Activated naive CD4-positive, alpha-beta T cell treated with anti-CD3 and anti-CD28 coated beads for 36 hours (primary cell): ENCODE results near the gene JARID2. TPM values are rescaled to one million over a fixed set of nuclear protein-coding genes. Genes with fewer than 3 reads are reported as not detected.

Experiments used
- CTCF ChIA-PET: fragments of 350-600 bp; sonication (Branson Sonifier 250); formaldehyde crosslinking; loops from one replicate; lab custom pipeline; 2021; ENCODE audit warnings: antibody characterized with exemption; lab: Charles Lee
- DNase-seq: peaks from one replicate; pipeline ENCODE4 v3.0.0-alpha.2; 2020
- H3K27ac Mint-ChIP-seq: one replicate; pipeline ENCODE4 v1.8.0; 2021; ENCODE audit warnings: mild to moderate bottlenecking, mixed read lengths
- H3K27me3 Mint-ChIP-seq: one replicate; pipeline ENCODE4 v1.8.0; 2021; ENCODE audit warnings: low read depth, mixed read lengths
- H3K36me3 Mint-ChIP-seq: one replicate; pipeline ENCODE4 v1.8.0; 2021; ENCODE audit warnings: low read depth, mixed read lengths
- H3K4me1 Mint-ChIP-seq: one replicate; pipeline ENCODE4 v1.8.0; 2021; ENCODE audit warnings: low read depth, mixed read lengths
- H3K4me3 Mint-ChIP-seq: one replicate; pipeline ENCODE4 v1.8.0; 2021; ENCODE audit warnings: mild to moderate bottlenecking, moderate library complexity, mixed read lengths
- H3K9me3 Mint-ChIP-seq: one replicate; pipeline ENCODE4 v1.8.0; 2021; ENCODE audit warnings: mixed read lengths
- intact Hi-C: fragments of 100-400 bp; cut with micrococcal nuclease; formaldehyde crosslinking; loops from one replicate; pipeline ENCODE4 v1.15.1; 2023
- total RNA-seq, 2 experiments: library from RNA; stranded (reverse); gene quantifications; one replicate each; pipeline ENCODE4 v1.2.3, GENCODE V29; 2021

The JARID2 gene
- total RNA-seq, 2 experiments from 2014 or later, result 26.6 to 27.7 TPM

GRCh38 chr6:15248451-15249370, 2.8 kb downstream of the JARID2 start:
- intact Hi-C loops, result loop anchor here (1.0 to 5.0 kb wide), 12 partner anchors 69 to 1131 kb away; partner anchors contain the start of genes CD83 and DTNBP1
- Mint-ChIP-seq H3K27ac (peak overlapping the region; percentile 98), H3K9me3 (no peaks in the 10 kb centered on the region), H3K27me3 (no peaks in the 10 kb centered on the region), H3K36me3 (peaks cover 20% of the 10 kb centered on the region), H3K4me1 (peaks cover 52% of the 10 kb centered on the region), H3K4me3 (peak overlapping the region; percentile 95)
- peak; percentile 98 for DNase-seq
- CTCF ChIA-PET, result interaction anchor here (0.7 to 0.9 kb wide), 2 partner anchors 73 to 141 kb away, joined by 3 read pairs; no protein-coding TSS in a partner anchor

GRCh38 chr6:15249371-15250019, 3.6 kb downstream of the JARID2 start:
- CTCF ChIA-PET, result interaction anchor here (0.5 to 1.3 kb wide), 5 partner anchors 42 to 141 kb away, joined by 3 to 5 read pairs (median 3); no protein-coding TSS in a partner anchor
- Mint-ChIP-seq H3K27ac (peak overlapping the region; percentile 98), H3K9me3 (no peaks in the 10 kb centered on the region), H3K36me3 (peaks cover 26% of the 10 kb centered on the region), H3K4me1 (peaks cover 53% of the 10 kb centered on the region), H3K4me3 (peak overlapping the region; percentile 95), H3K27me3 (no peaks in the 10 kb centered on the region)
- intact Hi-C loops, result loop anchor here (1.0 to 5.0 kb wide), 11 partner anchors 68 to 1132 kb away; partner anchors contain the start of genes CD83 and DTNBP1
- no peak for DNase-seq

GRCh38 chr6:15250187-15251168, 4.6 kb downstream of the JARID2 start:
- intact Hi-C loops, result no loop called here
- H3K9me3 Mint-ChIP-seq, result no peaks in the 10 kb centered on the region

GRCh38 chr6:15252195-15252594, 6.3 kb downstream of the JARID2 start:
- no peak for DNase-seq
- H3K36me3 Mint-ChIP-seq, result peaks cover 30% of the 10 kb centered on the region
- intact Hi-C loops, result loop anchor here (2.0 kb wide), 1 partner anchor 231 kb away; no protein-coding TSS in a partner anchor

More at GRCh38 chr6:15250187-15251168, 4.6 kb downstream of the JARID2 start:
- Mint-ChIP-seq H3K36me3 (peaks cover 35% of the 10 kb centered on the region), H3K27ac (peak overlapping the region; percentile 98), H3K27me3 (no peaks in the 10 kb centered on the region), H3K4me1 (peaks cover 62% of the 10 kb centered on the region), H3K4me3 (peak overlapping the region; percentile 95)
- DNase-seq, result no peak
- CTCF ChIA-PET, result interaction anchor here (0.7 to 1.3 kb wide), 3 partner anchors 9 to 140 kb away, joined by 3 to 4 read pairs (median 3); no protein-coding TSS in a partner anchor

GRCh38 chr6:15253203-15254022, 7.5 kb downstream of the JARID2 start:
- H3K27me3 Mint-ChIP-seq, result no peaks in the 10 kb centered on the region
- H3K36me3 Mint-ChIP-seq, result peaks cover 34% of the 10 kb centered on the region
- peak overlapping the region; percentile 89 for H3K27ac Mint-ChIP-seq
- peaks cover 92% of the 10 kb centered on the region for H3K4me1 Mint-ChIP-seq
- DNase-seq, result peak; percentile 45
- CTCF ChIA-PET, result interaction anchor here (0.5 to 1.1 kb wide), 6 partner anchors 26 to 1186 kb away, joined by 3 to 4 read pairs (median 3); no protein-coding TSS in a partner anchor
- peak overlapping the region; percentile 62 for H3K4me3 Mint-ChIP-seq
- H3K9me3 Mint-ChIP-seq, result no peaks in the 10 kb centered on the region
- intact Hi-C loops, result loop anchor here (1.0 to 2.0 kb wide), 4 partner anchors 48 to 229 kb away; no protein-coding TSS in a partner anchor

More at GRCh38 chr6:15252195-15252594, 6.3 kb downstream of the JARID2 start:
- Mint-ChIP-seq H3K9me3 (no peaks in the 10 kb centered on the region), H3K4me3 (peak overlapping the region; percentile 19), H3K27me3 (no peaks in the 10 kb centered on the region), H3K27ac (peak overlapping the region; percentile 89), H3K4me1 (peaks cover 80% of the 10 kb centered on the region)
- CTCF ChIA-PET, result interaction anchor here (0.6 to 0.7 kb wide), 4 partner anchors 49 to 390 kb away, joined by 3 to 6 read pairs (median 3); no protein-coding TSS in a partner anchor

- intact Hi-C loops, result no loop called here
- no peak for DNase-seq
- CTCF ChIA-PET, result interaction anchor here (0.6 to 0.7 kb wide), 4 partner anchors 24 to 395 kb away, joined by 3 read pairs; no protein-coding TSS in a partner anchor
- peak overlapping the region; percentile 62 for H3K4me3 Mint-ChIP-seq
- peaks cover 100% of the 10 kb centered on the region for H3K4me1 Mint-ChIP-seq
- H3K27me3 Mint-ChIP-seq, result no peaks in the 10 kb centered on the region
- H3K9me3 Mint-ChIP-seq, result no peaks in the 10 kb centered on the region
- peaks cover 30% of the 10 kb centered on the region for H3K36me3 Mint-ChIP-seq
- H3K27ac Mint-ChIP-seq, result peak overlapping the region; percentile 89
Measured at GRCh38 chr6:15254070-15254975, 8.5 kb downstream of the JARID2 start.

- peak; percentile 53 for DNase-seq
- Mint-ChIP-seq H3K36me3 (peaks cover 30% of the 10 kb centered on the region), H3K9me3 (no peaks in the 10 kb centered on the region), H3K4me3 (peak overlapping the region; percentile 0), H3K27me3 (no peaks in the 10 kb centered on the region), H3K4me1 (peaks cover 100% of the 10 kb centered on the region), H3K27ac (peak overlapping the region; percentile 54)
- CTCF ChIA-PET, result interaction anchor here (0.6 to 0.9 kb wide), 2 partner anchors 13 to 73 kb away, joined by 4 to 5 read pairs; no protein-coding TSS in a partner anchor
- intact Hi-C loops, result no loop called here
Measured at GRCh38 chr6:15255481-15255880, 9.6 kb downstream of the JARID2 start.

GRCh38 chr6:15255909-15256395, 10.1 kb downstream of the JARID2 start:
- DNase-seq, result peak; percentile 57
- no peak overlapping the region for H3K4me3 Mint-ChIP-seq
- peaks cover 100% of the 10 kb centered on the region for H3K4me1 Mint-ChIP-seq
- H3K36me3 Mint-ChIP-seq, result peaks cover 30% of the 10 kb centered on the region
- CTCF ChIA-PET, result interaction anchor here (0.9 kb wide), 1 partner anchor 13 kb away, joined by 4 read pairs; no protein-coding TSS in a partner anchor
- no peaks in the 10 kb centered on the region for H3K27me3 Mint-ChIP-seq
- intact Hi-C loops, result no loop called here
- peak overlapping the region; percentile 54 for H3K27ac Mint-ChIP-seq
- no peaks in the 10 kb centered on the region for H3K9me3 Mint-ChIP-seq

GRCh38 chr6:15256538-15257271, 10.8 kb downstream of the JARID2 start:
- H3K27ac Mint-ChIP-seq, result no peak overlapping the region
- H3K9me3 Mint-ChIP-seq, result no peaks in the 10 kb centered on the region
- no peak overlapping the region for H3K4me3 Mint-ChIP-seq
- peaks cover 32% of the 10 kb centered on the region for H3K36me3 Mint-ChIP-seq
- H3K27me3 Mint-ChIP-seq, result no peaks in the 10 kb centered on the region
- peaks cover 98% of the 10 kb centered on the region for H3K4me1 Mint-ChIP-seq
- CTCF ChIA-PET, result no interaction called here
- no peak for DNase-seq
- intact Hi-C loops, result no loop called here
